GM18499 (cell line): Measurements from ENCODE around the gene PRR33.

Source experiments
- ATAC-seq: cut with Tn5 transposase; IDR thresholded peaks from one replicate; pipeline ENCODE4 v1.9.1; 2021; ENCODE audit warnings: moderate number of reproducible peaks; ENCODE audit not compliant: insufficient read depth, unreplicated experiment

Gene PRR33

GRCh38 chr11:1917523-1918435 is 26.1 kb upstream of the PRR33 start:
- no peak for ATAC-seq

GRCh38 chr11:1916986-1917522 is 25.4 kb upstream of the PRR33 start:
- ATAC-seq: no peak

DNA sequence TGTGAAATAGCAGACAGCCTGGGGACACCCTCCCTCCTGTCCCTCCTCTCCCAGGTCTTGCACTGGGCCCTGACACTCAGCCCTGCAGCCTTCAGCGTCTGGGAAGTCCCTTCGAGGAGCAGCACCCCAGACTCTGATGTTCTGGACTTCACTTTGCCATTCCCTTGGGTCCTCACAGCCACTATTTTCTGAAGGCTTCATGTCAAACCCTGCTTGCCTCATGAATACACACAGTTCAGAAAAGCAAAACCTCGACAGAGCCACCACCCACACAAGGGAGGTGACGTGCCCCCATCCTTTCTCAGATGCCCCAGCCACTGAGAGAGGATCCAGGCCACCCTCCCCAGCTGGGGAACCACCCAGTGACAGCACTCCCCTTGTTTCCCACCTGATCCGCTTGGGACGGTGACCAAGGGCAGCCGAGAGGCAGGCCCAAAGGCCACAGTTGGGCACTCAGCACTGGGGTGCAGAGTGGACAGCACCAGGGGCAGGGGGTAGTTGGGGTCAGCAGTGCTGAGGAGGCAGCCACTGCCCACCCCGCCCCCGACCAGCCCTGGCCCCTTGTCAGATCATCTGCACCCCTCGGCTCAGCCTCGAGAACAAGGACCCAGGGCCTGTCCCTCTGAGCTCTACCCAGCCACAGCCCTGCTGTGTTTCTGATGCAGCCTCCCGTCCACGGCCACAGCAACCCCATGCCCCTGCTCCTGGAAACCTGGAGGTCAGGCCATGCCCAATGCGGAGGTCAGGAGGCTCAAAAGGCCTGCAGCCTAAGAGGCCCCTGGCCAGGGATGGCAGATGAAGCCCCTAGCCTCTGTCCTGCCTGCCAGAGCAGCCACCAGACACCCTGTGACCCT is 24.7 kb upstream of the PRR33 start:
- ATAC-seq: no peak

DNA sequence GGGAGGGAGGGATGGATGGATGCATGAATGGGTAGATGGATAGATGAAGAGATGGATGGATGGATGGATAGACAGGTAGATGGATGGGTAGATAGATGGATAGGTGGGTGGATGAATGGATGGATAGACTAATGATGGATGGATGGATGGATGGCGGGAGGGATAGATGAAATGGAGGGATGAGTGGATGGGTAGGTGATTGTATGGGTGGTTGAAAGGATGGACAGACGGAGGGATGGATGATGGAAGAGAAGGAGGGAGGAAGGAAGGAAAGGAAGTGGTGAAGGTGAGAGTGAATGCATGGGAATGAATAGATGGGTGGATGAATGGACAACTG is 24.1 kb upstream of the PRR33 start:
- ATAC-seq: no peak

DNA sequence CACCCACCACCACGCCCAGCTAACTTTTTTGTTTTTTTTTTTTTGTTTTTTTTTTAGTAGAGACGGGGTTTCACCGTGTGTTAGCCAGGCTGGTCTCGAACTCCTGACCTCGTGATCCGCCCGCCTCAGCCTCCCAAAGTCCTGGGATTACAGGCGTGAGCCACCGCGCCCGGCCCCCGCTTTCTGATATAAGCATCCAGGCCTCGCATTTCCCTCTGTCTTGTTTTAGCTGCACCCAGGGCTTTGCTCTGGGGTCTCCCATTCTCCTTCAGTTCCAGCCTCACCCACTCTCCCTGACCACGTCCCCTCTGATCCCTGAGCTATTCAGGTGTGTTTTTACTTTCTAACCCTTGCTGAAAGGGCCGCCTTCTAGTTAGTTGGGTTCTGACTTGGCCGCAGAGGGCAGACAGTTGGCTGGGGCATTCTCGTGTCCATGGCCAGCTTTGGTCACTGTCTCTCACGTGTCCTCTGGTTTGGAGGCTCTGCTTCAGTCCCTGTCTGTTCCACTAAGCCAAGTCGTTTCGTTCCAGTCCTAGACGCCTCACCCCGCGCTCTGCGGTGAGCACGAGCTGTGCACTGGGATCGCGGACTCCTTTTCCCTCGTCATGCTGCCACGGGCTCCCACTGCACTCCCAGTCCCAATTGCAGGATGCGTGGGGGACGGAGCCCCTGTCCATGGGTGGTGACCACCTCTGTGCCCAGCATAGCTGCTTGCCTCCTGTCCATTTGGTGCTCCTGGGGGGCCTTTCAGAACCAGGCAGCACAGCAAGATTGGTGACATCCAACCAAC is 21.8 kb upstream of the PRR33 start:
- no peak for ATAC-seq

GRCh38 chr11:1912289-1912878 is 20.7 kb upstream of the PRR33 start:
- ATAC-seq: no peak

- no peak for ATAC-seq
These were observed 17.8 kb upstream of the PRR33 start for GRCh38 chr11:1909524-1909923.

DNA sequence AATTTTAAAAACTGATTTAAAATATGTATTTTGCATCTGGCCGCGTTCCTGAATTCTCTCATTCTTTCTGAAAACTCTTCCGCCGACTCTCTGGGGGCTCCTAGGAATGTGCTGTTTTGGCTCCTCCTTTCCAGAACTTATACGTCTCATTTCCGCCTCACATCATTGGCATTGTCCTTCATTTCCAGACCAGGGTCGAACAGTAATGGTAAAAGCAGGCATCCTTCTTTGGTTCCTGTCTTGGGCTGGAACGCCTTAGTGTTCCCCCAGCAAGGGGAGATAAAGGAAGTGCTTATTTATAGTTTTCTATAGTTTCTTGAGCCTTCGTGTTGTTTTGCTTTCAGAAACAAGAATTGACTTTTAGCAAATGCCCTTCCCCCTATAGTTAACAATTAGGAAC is 16.9 kb upstream of the PRR33 start:
- ATAC-seq: no peak

DNA sequence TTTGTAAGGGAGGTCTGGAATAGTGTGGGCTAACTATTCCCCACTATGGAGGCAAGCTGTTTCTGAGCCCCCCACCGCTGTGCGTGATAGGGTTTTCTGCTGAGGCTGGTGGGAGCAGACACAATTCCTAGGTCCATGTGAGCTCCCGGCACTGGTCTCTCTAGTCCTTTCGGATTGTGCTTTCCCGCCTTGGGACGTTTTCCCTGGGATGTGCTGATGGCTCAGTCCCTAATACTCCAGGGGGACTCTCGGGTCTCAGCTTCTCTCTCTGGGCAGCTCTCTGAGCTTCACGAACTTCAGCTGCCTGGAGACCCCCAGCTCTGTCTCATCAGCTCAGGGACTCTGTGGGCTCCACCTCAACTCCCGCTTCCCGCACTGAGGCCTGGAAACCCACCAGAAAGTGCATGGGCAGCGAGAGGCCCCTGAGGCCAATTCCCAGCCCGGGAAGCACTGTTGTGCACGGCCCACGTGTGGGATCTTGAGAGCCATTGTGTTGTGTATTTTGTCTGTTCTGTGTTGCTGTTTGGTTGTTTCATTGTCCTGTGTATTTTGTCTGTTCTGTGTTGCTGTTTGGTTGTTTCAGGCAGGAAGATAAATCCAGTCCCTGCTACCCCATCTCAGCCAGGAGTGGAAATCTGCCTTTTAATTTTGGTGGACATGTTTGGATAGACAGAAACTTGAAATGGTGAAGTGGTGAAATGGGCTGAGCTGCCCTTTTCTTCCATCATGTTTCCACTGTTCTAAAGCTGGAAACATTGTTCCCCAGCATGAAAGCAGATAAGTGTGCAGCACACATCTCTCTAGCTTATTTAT is 15.1 kb upstream of the PRR33 start:
- ATAC-seq: no peak

GRCh38 chr11:1906181-1906580 is 14.5 kb upstream of the PRR33 start:
- no peak for ATAC-seq

- no peak for ATAC-seq
These were observed 8.0 kb upstream of the PRR33 start for GRCh38 chr11:1899686-1900085.

- ATAC-seq: no peak
These were observed 7.4 kb upstream of the PRR33 start for GRCh38 chr11:1899090-1899489.

- ATAC-seq: no peak
These were observed 5.2 kb upstream of the PRR33 start for GRCh38 chr11:1896923-1897322.

DNA sequence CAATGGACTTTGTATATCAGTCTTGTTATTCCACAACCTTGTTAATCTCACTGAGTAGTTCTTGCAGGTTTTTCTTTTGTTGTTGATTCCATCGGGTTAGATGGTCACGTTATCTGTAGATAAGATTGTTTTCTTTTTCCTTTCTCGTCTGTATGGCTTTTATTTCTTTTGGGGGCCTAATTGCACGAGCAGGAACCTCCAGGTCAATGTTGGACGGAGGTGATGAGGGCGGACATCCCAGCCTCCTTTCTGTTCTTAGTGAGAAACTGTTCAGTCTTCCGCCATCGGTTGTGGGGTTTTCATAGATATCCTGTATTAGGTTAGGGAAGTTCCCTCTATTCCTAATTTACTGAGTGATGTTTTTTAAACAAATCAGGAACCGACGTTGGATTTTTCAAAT is 4.8 kb upstream of the PRR33 start:
- no peak for ATAC-seq

DNA sequence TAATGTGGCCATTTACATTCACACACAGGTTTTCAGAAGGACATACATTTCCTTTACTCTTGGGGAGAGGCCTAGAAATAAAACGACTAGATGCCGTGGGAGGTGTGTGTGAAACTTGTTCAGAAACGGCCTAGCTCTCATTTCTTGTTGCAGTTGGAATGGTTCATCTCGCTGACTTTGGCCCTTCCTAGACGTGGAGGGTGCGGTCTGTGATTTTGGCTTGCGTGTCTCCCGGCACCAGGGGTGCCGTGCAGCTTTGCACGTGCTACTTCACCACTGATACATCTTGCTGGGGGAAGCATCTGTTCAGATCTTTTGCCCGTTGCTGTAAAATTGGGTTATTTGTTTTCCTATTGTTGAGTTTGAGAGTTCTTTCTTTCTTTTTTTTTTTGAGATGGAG is 3.1 kb upstream of the PRR33 start:
- no peak for ATAC-seq

GRCh38 chr11:1893581-1894359 is 2.1 kb upstream of the PRR33 start:
- no peak for ATAC-seq

DNA sequence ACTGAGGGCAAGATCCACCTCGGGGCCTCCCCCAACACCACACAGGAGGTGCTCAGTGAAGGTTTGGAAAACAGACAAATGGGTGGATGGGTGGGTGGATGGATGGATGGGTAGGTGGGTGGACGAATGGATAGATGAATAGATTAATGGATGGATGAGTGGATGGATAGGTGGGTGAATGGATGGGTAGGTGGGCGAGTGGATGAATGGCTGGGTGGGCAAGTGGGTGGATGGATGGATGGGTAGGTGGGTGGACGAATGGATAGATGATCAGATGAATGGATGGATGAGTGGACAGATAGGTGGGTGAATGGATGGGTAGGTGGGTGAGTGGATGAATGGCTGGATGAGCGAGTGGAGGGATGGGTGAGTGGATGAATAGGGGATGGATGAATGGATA is 863 bp upstream of the PRR33 start:
- no peak for ATAC-seq

DNA sequence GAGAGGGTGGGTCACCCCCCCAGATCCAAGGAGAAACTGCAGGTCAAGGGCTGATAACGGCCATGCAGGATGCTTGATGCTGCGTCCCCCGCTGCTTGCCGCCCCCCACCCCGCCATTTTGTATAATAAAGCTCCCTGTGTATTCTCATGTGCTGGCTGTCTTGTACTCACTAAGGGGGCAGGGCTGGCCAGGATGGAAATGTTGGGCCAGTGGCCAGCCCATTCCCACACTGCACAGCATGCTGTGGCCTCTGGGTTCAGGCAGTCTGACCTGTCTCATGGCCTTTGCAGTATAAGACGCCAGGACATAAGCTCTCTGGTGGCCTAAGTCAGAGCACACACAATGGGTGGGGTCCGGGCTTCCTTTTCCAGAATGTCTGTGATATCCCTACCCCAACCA is 421 bp upstream of the PRR33 start:
- no peak for ATAC-seq
